ENCODE results near the gene TOB1. TPM values are rescaled to one million over a fixed set of nuclear protein-coding genes. Genes with fewer than 3 reads are reported as not detected.

Gene TOB1
- total and polyA plus RNA-seq, 9 donors, result 19.8 to 73.2 (median 55.2) TPM

GRCh38 chr17:50832267-50832863 lies 33.8 kb downstream of the TOB1 start:
- H3K27me3 ChIP-seq (ENCODE audit: control insufficient read depth, insufficient read depth, low read length), result peaks cover 22% of the 10 kb centered on the region
- no peak for DNase-seq
- no peaks in the 10 kb centered on the region for H3K9me3 ChIP-seq (replicated peaks; ENCODE audit: control insufficient read depth, low read depth, low read length)
- WGBS (ENCODE audit: insufficient coverage), result 80% methylated on average over 5 of the region's 12 CpGs
- H3K4me1 ChIP-seq (ENCODE audit: control insufficient read depth, insufficient read depth, low read length), result peaks cover 60% of the 10 kb centered on the region
- no peaks in the 10 kb centered on the region for H3K36me3 ChIP-seq (ENCODE audit: control insufficient read depth, insufficient read depth, low read length)
- H3K27ac ChIP-seq (ENCODE audit: low read length), result peak overlapping the region; percentile 9
- H3K4me3 ChIP-seq (ENCODE audit: low read length), result no peak overlapping the region

- WGBS (ENCODE audit: insufficient coverage), result 7% methylated on average over 2 of the region's 11 CpGs
- peak; percentile 83 for DNase-seq
These were observed 34.7 kb downstream of the TOB1 start for GRCh38 chr17:50831471-50831928.

GRCh38 chr17:50830994-50831393 lies 35.2 kb downstream of the TOB1 start:
- Histone ChIP-seq H3K4me3 (ENCODE audit: low read length) (no peak overlapping the region), H3K27me3 (ENCODE audit: control insufficient read depth, insufficient read depth, low read length) (peaks cover 22% of the 10 kb centered on the region), H3K9me3 (replicated peaks; ENCODE audit: control insufficient read depth, low read depth, low read length) (no peaks in the 10 kb centered on the region), H3K36me3 (ENCODE audit: control insufficient read depth, insufficient read depth, low read length) (no peaks in the 10 kb centered on the region), H3K27ac (ENCODE audit: low read length) (peak overlapping the region; percentile 8), H3K4me1 (ENCODE audit: control insufficient read depth, insufficient read depth, low read length) (peaks cover 60% of the 10 kb centered on the region)
- WGBS (ENCODE audit: insufficient coverage), result 13% methylated on average over 12 of the region's 12 CpGs
- DNase-seq, result peak; percentile 80

More at GRCh38 chr17:50831471-50831928, 34.7 kb downstream of the TOB1 start:
- peaks cover 22% of the 10 kb centered on the region for H3K27me3 ChIP-seq (ENCODE audit: control insufficient read depth, insufficient read depth, low read length)
- no peak overlapping the region for H3K4me3 ChIP-seq (ENCODE audit: low read length)
- H3K4me1 ChIP-seq (ENCODE audit: control insufficient read depth, insufficient read depth, low read length), result peaks cover 60% of the 10 kb centered on the region
- peak overlapping the region; percentile 8 for H3K27ac ChIP-seq (ENCODE audit: low read length)
- no peaks in the 10 kb centered on the region for H3K36me3 ChIP-seq (ENCODE audit: control insufficient read depth, insufficient read depth, low read length)
- H3K9me3 ChIP-seq (replicated peaks; ENCODE audit: control insufficient read depth, low read depth, low read length), result no peaks in the 10 kb centered on the region

- H3K4me1 ChIP-seq (ENCODE audit: control insufficient read depth, insufficient read depth, low read length), result peaks cover 55% of the 10 kb centered on the region
These were observed 35.8 kb downstream of the TOB1 start for GRCh38 chr17:50830352-50830751.

GRCh38 chr17:50829332-50829731 lies 36.8 kb downstream of the TOB1 start:
- Histone ChIP-seq H3K9me3 (replicated peaks; ENCODE audit: control insufficient read depth, low read depth, low read length) (no peaks in the 10 kb centered on the region), H3K36me3 (ENCODE audit: control insufficient read depth, insufficient read depth, low read length) (no peaks in the 10 kb centered on the region), H3K27me3 (ENCODE audit: control insufficient read depth, insufficient read depth, low read length) (peaks cover 11% of the 10 kb centered on the region), H3K27ac (ENCODE audit: low read length) (no peak overlapping the region), H3K4me1 (ENCODE audit: control insufficient read depth, insufficient read depth, low read length) (peaks cover 45% of the 10 kb centered on the region), H3K4me3 (ENCODE audit: low read length) (no peak overlapping the region)
- 74% methylated on average over 4 of the region's 6 CpGs for WGBS (ENCODE audit: insufficient coverage)
- no peak for DNase-seq

More at GRCh38 chr17:50830352-50830751, 35.8 kb downstream of the TOB1 start:
- WGBS (ENCODE audit: insufficient coverage), result 31% methylated on average over 4 of the region's 5 CpGs
- Histone ChIP-seq H3K4me3 (ENCODE audit: low read length) (no peak overlapping the region), H3K36me3 (ENCODE audit: control insufficient read depth, insufficient read depth, low read length) (no peaks in the 10 kb centered on the region), H3K9me3 (replicated peaks; ENCODE audit: control insufficient read depth, low read depth, low read length) (no peaks in the 10 kb centered on the region), H3K27me3 (ENCODE audit: control insufficient read depth, insufficient read depth, low read length) (peaks cover 21% of the 10 kb centered on the region), H3K27ac (ENCODE audit: low read length) (peak overlapping the region; percentile 8)
- peak; percentile 50 for DNase-seq

GRCh38 chr17:50828508-50829170 lies 37.5 kb downstream of the TOB1 start:
- no peak for DNase-seq
- Histone ChIP-seq H3K4me1 (ENCODE audit: control insufficient read depth, insufficient read depth, low read length) (peaks cover 38% of the 10 kb centered on the region), H3K9me3 (replicated peaks; ENCODE audit: control insufficient read depth, low read depth, low read length) (no peaks in the 10 kb centered on the region), H3K27ac (ENCODE audit: low read length) (no peak overlapping the region), H3K4me3 (ENCODE audit: low read length) (no peak overlapping the region), H3K36me3 (ENCODE audit: control insufficient read depth, insufficient read depth, low read length) (no peaks in the 10 kb centered on the region), H3K27me3 (ENCODE audit: control insufficient read depth, insufficient read depth, low read length) (peaks cover 5% of the 10 kb centered on the region)
- WGBS (ENCODE audit: insufficient coverage), result 73% methylated on average over 4 of the region's 6 CpGs

GRCh38 chr17:50825188-50825587 lies 41.0 kb downstream of the TOB1 start:
- H3K4me1 ChIP-seq (ENCODE audit: control insufficient read depth, insufficient read depth, low read length), result peaks cover 5% of the 10 kb centered on the region
- DNase-seq, result no peak
- no peaks in the 10 kb centered on the region for H3K9me3 ChIP-seq (replicated peaks; ENCODE audit: control insufficient read depth, low read depth, low read length)
- no peak overlapping the region for H3K4me3 ChIP-seq (ENCODE audit: low read length)
- H3K27me3 ChIP-seq (ENCODE audit: control insufficient read depth, insufficient read depth, low read length), result no peaks in the 10 kb centered on the region
- no peak overlapping the region for H3K27ac ChIP-seq (ENCODE audit: low read length)
- no peaks in the 10 kb centered on the region for H3K36me3 ChIP-seq (ENCODE audit: control insufficient read depth, insufficient read depth, low read length)

- Histone ChIP-seq H3K4me3 (ENCODE audit: low read length) (no peak overlapping the region), H3K9me3 (replicated peaks; ENCODE audit: control insufficient read depth, low read depth, low read length) (no peaks in the 10 kb centered on the region), H3K27me3 (ENCODE audit: control insufficient read depth, insufficient read depth, low read length) (no peaks in the 10 kb centered on the region), H3K4me1 (ENCODE audit: control insufficient read depth, insufficient read depth, low read length) (peaks cover 2% of the 10 kb centered on the region), H3K27ac (ENCODE audit: low read length) (no peak overlapping the region), H3K36me3 (ENCODE audit: control insufficient read depth, insufficient read depth, low read length) (no peaks in the 10 kb centered on the region)
- DNase-seq, result no peak
- WGBS (ENCODE audit: insufficient coverage), result no CpG with 5 or more reads among the region's 2 CpGs
These were observed 41.7 kb downstream of the TOB1 start for GRCh38 chr17:50824429-50824828.

GRCh38 chr17:50822550-50822949 lies 43.6 kb downstream of the TOB1 start:
- Histone ChIP-seq H3K27me3 (ENCODE audit: control insufficient read depth, insufficient read depth, low read length) (no peaks in the 10 kb centered on the region), H3K4me1 (ENCODE audit: control insufficient read depth, insufficient read depth, low read length) (no peaks in the 10 kb centered on the region), H3K27ac (ENCODE audit: low read length) (no peak overlapping the region), H3K4me3 (ENCODE audit: low read length) (no peak overlapping the region), H3K36me3 (ENCODE audit: control insufficient read depth, insufficient read depth, low read length) (no peaks in the 10 kb centered on the region), H3K9me3 (replicated peaks; ENCODE audit: control insufficient read depth, low read depth, low read length) (no peaks in the 10 kb centered on the region)
- DNase-seq, result no peak
- WGBS (ENCODE audit: insufficient coverage), result no CpG with 5 or more reads among the region's 2 CpGs

- no peaks in the 10 kb centered on the region for H3K4me1 ChIP-seq (ENCODE audit: control insufficient read depth, insufficient read depth, low read length)
- WGBS (ENCODE audit: insufficient coverage), result 90% methylated on average over 7 of the region's 10 CpGs
These were observed 45.5 kb downstream of the TOB1 start for GRCh38 chr17:50820651-50821050.

More at GRCh38 chr17:50820651-50821050, 45.5 kb downstream of the TOB1 start:
- Histone ChIP-seq H3K4me3 (ENCODE audit: low read length) (no peak overlapping the region), H3K9me3 (replicated peaks; ENCODE audit: control insufficient read depth, low read depth, low read length) (no peaks in the 10 kb centered on the region), H3K27ac (ENCODE audit: low read length) (no peak overlapping the region), H3K36me3 (ENCODE audit: control insufficient read depth, insufficient read depth, low read length) (no peaks in the 10 kb centered on the region), H3K27me3 (ENCODE audit: control insufficient read depth, insufficient read depth, low read length) (peaks cover 4% of the 10 kb centered on the region)
- no peak for DNase-seq
